VCaP (cell line): ENCODE measurements around the gene HS3ST5.

Experiments used
- H3K27ac ChIP-seq: fragments of 450-650 bp; 2 replicates; pipeline ENCODE4 v1.5.1; 2017
- CTCF ChIP-seq: fragments of 450-650 bp; conservative IDR thresholded peaks from 2 replicates; pipeline ENCODE4 v1.5.1; 2017; ENCODE audit warnings: mild to moderate bottlenecking, moderate library complexity

HS3ST5 gene

GRCh38 chr6:114288701-114289495 is 53.9 kb downstream of the HS3ST5 start:
- H3K27ac ChIP-seq, result no peak overlapping the region

GRCh38 chr6:114287461-114287860 is 55.4 kb downstream of the HS3ST5 start:
- H3K27ac ChIP-seq, result no peak overlapping the region
- no peak for TF ChIP-seq CTCF

More at GRCh38 chr6:114288701-114289495, 53.9 kb downstream of the HS3ST5 start:
- no peak for TF ChIP-seq CTCF

GRCh38 chr6:114286211-114286610 is 56.6 kb downstream of the HS3ST5 start:
- no peak overlapping the region for H3K27ac ChIP-seq
- TF ChIP-seq CTCF, result no peak

GRCh38 chr6:114284281-114284680 is 58.5 kb downstream of the HS3ST5 start:
- H3K27ac ChIP-seq, result no peak overlapping the region
- no peak for TF ChIP-seq CTCF

- no peak overlapping the region for H3K27ac ChIP-seq
- TF ChIP-seq CTCF, result no peak
Observed at GRCh38 chr6:114282292-114282691, 60.5 kb downstream of the HS3ST5 start.

- no peak for TF ChIP-seq CTCF
- H3K27ac ChIP-seq, result no peak overlapping the region
Observed at GRCh38 chr6:114281496-114281895, 61.3 kb downstream of the HS3ST5 start.

- H3K27ac ChIP-seq, result no peak overlapping the region
- TF ChIP-seq CTCF, result no peak
Observed at GRCh38 chr6:114280239-114280982, 62.4 kb downstream of the HS3ST5 start.
